Endodermal cell (in vitro differentiated cells): ENCODE results near the gene PAK2. TPM values are rescaled to one million over a fixed set of nuclear protein-coding genes. Genes with fewer than 3 reads are reported as not detected.
"Not testable (repeated sequence)": the region's sequence is repeated elsewhere in the genome, so short reads cannot be mapped to it uniquely, and the experiment has no call there.

ENCODE experiments used
- DNase-seq: peaks from one replicate; pipeline ENCODE4 v3.0.0-alpha.2; 2017
- H3K27ac ChIP-seq: 2 replicates; pipeline ENCODE4 v1.5.1; 2013; ENCODE audit warnings: mild to moderate bottlenecking, low read depth, low read length, moderate library complexity
- H3K27me3 ChIP-seq: 2 replicates; pipeline ENCODE4 v1.6.1; 2013; ENCODE audit warnings: mild to moderate bottlenecking, low read length, moderate library complexity; ENCODE audit not compliant: insufficient read depth, control insufficient read depth, poor library complexity, severe bottlenecking
- H3K36me3 ChIP-seq: 2 replicates; pipeline ENCODE4 v1.7.0; 2013; ENCODE audit warnings: mild to moderate bottlenecking, low read length, moderate library complexity; ENCODE audit not compliant: control insufficient read depth, insufficient read depth
- H3K4me1 ChIP-seq: one replicate; pipeline ENCODE4 v1.7.0; 2013; ENCODE audit warnings: low read length; ENCODE audit not compliant: control insufficient read depth, insufficient read depth
- H3K4me3 ChIP-seq: 2 replicates; pipeline ENCODE4 v1.5.1; 2013; ENCODE audit warnings: mild to moderate bottlenecking, low read length, moderate library complexity
- H3K9ac ChIP-seq: 2 replicates; pipeline ENCODE4 v1.6.1; 2013; ENCODE audit warnings: mild to moderate bottlenecking, low read length, moderate library complexity; ENCODE audit not compliant: poor library complexity, severe bottlenecking; ENCODE audit errors: extremely low read depth
- H3K9me3 ChIP-seq: 2 replicates; pipeline ENCODE4 v1.6.1; 2013; ENCODE audit warnings: mild to moderate bottlenecking, low read length, moderate library complexity; ENCODE audit not compliant: control insufficient read depth
- H3K27ac Mint-ChIP-seq: 2 replicates; pipeline ENCODE4 v1.8.0; 2020; ENCODE audit warnings: mixed read lengths
- H3K27me3 Mint-ChIP-seq: 2 replicates; pipeline ENCODE4 v1.8.0; 2021; ENCODE audit warnings: mild to moderate bottlenecking, mixed read lengths; ENCODE audit not compliant: insufficient read depth
- H3K36me3 Mint-ChIP-seq: 2 replicates; pipeline ENCODE4 v1.8.0; 2020; ENCODE audit warnings: low read depth, mixed read lengths
- H3K4me1 Mint-ChIP-seq: 2 replicates; pipeline ENCODE4 v1.8.0; 2020; ENCODE audit warnings: mixed read lengths
- H3K4me3 Mint-ChIP-seq: 2 replicates; pipeline ENCODE4 v1.8.0; 2020; ENCODE audit warnings: mild to moderate bottlenecking, moderate library complexity, mixed read lengths
- H3K9me3 Mint-ChIP-seq: 2 replicates; pipeline ENCODE4 v1.8.0; 2020; ENCODE audit warnings: mild to moderate bottlenecking, mixed read lengths
- WGBS, 2 experiments: methylation state at CpG; one replicate each; pipeline versions ENCODE4 v1.1.5 to v1.1.7; 2013; ENCODE audit warnings: missing lambda C conversion rate in 2 of 2, mixed read lengths in 1 of 2; ENCODE audit not compliant: insufficient coverage in 1 of 2, insufficient read length in 1 of 2; 5-methylcytosine and 5-hydroxymethylcytosine counted together
- total RNA-seq, 2 donors: library from RNA; stranded (reverse); fragmentation: NEBNext Ultra II Directional in 1 of 2; extraction: Animal tissue kit (Norgen Biotek cat#: 25700) in 1 of 2; gene quantifications; 2 replicates in 1 of 2; 3 replicates in 1 of 2; pipeline ENCODE4 v1.2.1, GENCODE V29; 2021
- TF ChIP-seq, protein P1 (sequence below): fragments of 200-600 bp; sonication (generic); conservative IDR thresholded peaks from 2 replicates; pipeline ENCODE4 v1.5.0; 2021; ENCODE audit warnings: antibody characterized with exemption, mild to moderate bottlenecking

The PAK2 gene
- total RNA-seq, 2 donors from 2014 or later = 58.7 to 76.6 TPM

DNA sequence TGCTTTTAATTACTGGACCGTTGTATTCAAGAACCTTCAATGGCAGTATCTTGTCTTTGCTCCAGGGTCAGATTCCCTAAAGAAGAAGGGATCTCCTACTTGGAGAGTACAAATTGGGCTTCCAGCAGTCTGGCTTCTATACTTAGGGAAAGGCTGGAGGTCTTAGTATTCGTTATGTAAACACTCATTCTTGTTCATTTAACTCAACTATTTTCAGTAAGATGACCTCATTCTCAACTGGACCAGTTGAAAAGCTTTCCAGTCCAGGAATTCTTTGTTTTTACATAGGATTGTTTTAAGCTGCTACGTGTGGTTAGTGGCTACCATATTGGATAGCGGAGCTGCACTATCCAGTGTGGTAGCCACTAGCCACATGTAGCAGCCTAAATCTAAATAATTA is 132.7 kb downstream of the PAK2 start:
- peaks cover 13% of the 10 kb centered on the region for H3K36me3 ChIP-seq
- no peak overlapping the region for H3K9ac ChIP-seq
- no peak for DNase-seq
- H3K27ac ChIP-seq = no peak overlapping the region
- 91 to 92% methylated on average over 1 to 4 of the region's 4 CpGs for WGBS, 2 experiments
- Mint-ChIP-seq H3K4me1 (peaks cover 7% of the 10 kb centered on the region), H3K27me3 (no peaks in the 10 kb centered on the region), H3K36me3 (peaks cover 3% of the 10 kb centered on the region), H3K4me3 (no peak overlapping the region), H3K9me3 (no peaks in the 10 kb centered on the region), H3K27ac (no peak overlapping the region)
- no peaks in the 10 kb centered on the region for H3K9me3 ChIP-seq
- TF ChIP-seq, protein P1, sequence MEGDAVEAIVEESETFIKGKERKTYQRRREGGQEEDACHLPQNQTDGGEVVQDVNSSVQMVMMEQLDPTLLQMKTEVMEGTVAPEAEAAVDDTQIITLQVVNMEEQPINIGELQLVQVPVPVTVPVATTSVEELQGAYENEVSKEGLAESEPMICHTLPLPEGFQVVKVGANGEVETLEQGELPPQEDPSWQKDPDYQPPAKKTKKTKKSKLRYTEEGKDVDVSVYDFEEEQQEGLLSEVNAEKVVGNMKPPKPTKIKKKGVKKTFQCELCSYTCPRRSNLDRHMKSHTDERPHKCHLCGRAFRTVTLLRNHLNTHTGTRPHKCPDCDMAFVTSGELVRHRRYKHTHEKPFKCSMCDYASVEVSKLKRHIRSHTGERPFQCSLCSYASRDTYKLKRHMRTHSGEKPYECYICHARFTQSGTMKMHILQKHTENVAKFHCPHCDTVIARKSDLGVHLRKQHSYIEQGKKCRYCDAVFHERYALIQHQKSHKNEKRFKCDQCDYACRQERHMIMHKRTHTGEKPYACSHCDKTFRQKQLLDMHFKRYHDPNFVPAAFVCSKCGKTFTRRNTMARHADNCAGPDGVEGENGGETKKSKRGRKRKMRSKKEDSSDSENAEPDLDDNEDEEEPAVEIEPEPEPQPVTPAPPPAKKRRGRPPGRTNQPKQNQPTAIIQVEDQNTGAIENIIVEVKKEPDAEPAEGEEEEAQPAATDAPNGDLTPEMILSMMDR = no peak
- no peaks in the 10 kb centered on the region for H3K4me1 ChIP-seq
- no peaks in the 10 kb centered on the region for H3K27me3 ChIP-seq
- no peak overlapping the region for H3K4me3 ChIP-seq

DNA sequence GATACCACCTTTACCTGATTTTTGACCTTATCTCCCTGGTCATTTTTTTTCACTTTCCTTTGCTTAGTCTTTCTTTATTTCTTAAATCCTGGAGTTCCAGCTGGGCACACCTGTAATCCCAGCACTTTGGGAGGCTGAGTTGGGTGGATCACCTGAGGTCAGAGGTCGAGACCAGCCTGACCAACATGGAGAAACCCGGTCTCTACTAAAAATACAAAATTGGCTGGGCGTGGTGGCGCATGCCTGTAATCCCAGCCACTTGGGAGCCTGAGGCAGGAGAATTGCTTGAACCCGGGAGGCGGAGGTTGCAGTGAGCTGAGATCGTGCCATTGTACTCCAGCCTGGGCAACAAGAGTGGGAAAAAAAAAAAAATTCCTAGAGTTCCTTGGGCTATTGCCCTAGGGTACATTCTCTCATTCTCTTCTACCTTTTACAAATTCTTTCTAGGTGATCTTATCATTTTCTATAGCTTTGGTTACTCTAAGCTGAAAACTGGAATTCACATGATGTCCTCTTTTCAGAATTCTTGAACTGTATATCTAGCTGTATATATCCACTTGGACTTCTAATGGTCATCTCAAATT is 134.9 kb downstream of the PAK2 start:
- not testable (repeated sequence) for H3K9me3 ChIP-seq, H3K27me3 Mint-ChIP-seq, H3K9ac ChIP-seq, H3K4me3 Mint-ChIP-seq, H3K4me1 Mint-ChIP-seq, H3K36me3 Mint-ChIP-seq, H3K27ac ChIP-seq, H3K9me3 Mint-ChIP-seq, H3K4me3 ChIP-seq, DNase-seq, H3K4me1 ChIP-seq, H3K27me3 ChIP-seq
- peak overlapping the region; percentile 46 for H3K27ac Mint-ChIP-seq
- peaks cover 21% of the 10 kb centered on the region for H3K36me3 ChIP-seq
- 74 to 95% methylated on average over 5 to 7 of the region's 7 CpGs for WGBS, 2 experiments

DNA sequence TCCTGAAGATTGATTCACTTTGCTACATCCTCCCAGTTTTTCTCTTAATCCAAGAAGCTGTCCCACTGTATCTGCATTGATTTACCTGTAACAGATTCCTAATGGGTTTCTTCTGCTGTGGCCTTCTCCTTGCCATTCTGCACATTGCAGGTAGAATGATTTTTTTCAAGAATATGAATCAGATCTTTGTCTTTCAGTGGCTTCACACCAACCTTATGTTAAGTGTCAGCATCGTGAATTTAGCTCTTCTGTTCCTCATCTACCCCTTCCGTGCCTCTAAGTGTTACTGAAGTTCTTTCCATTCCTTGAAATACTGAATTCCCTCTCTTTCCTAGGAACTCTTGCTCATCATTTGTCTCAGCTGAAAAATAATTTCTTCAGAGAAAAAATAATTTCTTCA is 135.6 kb downstream of the PAK2 start:
- Mint-ChIP-seq H3K4me1 (no peaks in the 10 kb centered on the region), H3K27ac (no peak overlapping the region), H3K4me3 (no peak overlapping the region), H3K36me3 (peaks cover 3% of the 10 kb centered on the region), H3K9me3 (no peaks in the 10 kb centered on the region), H3K27me3 (no peaks in the 10 kb centered on the region)
- DNase-seq = no peak
- Histone ChIP-seq H3K9ac (no peak overlapping the region), H3K4me3 (no peak overlapping the region), H3K4me1 (no peaks in the 10 kb centered on the region), H3K9me3 (no peaks in the 10 kb centered on the region), H3K27ac (no peak overlapping the region), H3K27me3 (no peaks in the 10 kb centered on the region), H3K36me3 (peaks cover 21% of the 10 kb centered on the region)
- 92 to 100% methylated on average over 2 of the region's 2 CpGs for WGBS, 2 experiments
- TF ChIP-seq, protein P1 = no peak

Other genes starting within 250 kb of the PAK2 start
- gene RNF168, start 236.1 kb upstream of the PAK2 start, total RNA-seq = 10 to 100 TPM; 37.3 to 48.4 TPM
- gene SMCO1, start 224.5 kb upstream of the PAK2 start, total RNA-seq = not detected
- 10 to 100 TPM; 15.1 to 23.0 TPM for gene WDR53, start 171.3 kb upstream of the PAK2 start, total RNA-seq
- gene FBXO45, start 171.2 kb upstream of the PAK2 start, total RNA-seq = 10 to 100 TPM; 15.9 to 16.4 TPM
- gene NRROS, start 100.2 kb upstream of the PAK2 start, total RNA-seq = 1 to 10 TPM; 2.1 to 3.2 TPM
- gene CEP19, start 27.6 kb upstream of the PAK2 start, total RNA-seq = 1 to 10 TPM; 3.1 to 4.5 TPM
- gene PIGX, start 27.5 kb upstream of the PAK2 start, total RNA-seq = 10 to 100 TPM; 21.8 to 33.3 TPM
- 10 to 100 TPM; 35.2 to 44.3 TPM for gene SENP5, start 128.1 kb downstream of the PAK2 start, total RNA-seq
- 10 to 100 TPM; 74.9 to 97.3 TPM for gene NCBP2, start 202.7 kb downstream of the PAK2 start, total RNA-seq
- under 1 TPM; 0.22 to 0.31 TPM for gene PIGZ, start 229.0 kb downstream of the PAK2 start, total RNA-seq